Measurements from ENCODE around the gene NCOA3.

DNA sequence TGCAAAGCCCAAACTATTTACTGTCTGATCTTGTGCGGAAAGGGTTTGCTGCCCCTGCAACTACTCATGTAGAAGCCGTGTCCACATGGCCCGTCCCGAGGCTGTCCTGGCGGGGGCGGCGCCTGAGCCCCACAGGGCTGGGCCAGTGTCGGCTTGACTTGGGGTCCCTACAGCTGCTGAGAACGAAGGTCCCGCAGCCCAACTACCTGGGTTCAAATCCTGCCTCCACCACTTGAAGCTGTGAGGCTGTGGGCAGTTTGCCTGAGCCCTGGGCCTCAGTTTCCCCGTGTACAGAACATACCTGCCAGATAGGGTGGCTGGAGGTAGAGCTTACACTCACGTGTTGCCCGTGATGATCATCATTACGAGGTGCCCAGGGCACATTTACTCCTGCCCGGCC lies 172.5 kb downstream of the NCOA3 start:
- TF ChIP-seq SP2 (IDR thresholded peaks at IDR 0.05; ENCODE audit: low read length) (no peak), SP1 (IDR thresholded peaks at IDR 0.05; ENCODE audit: low read depth, low read length) (no peak), EZH2 (IDR thresholded peaks at IDR 0.05; ENCODE audit: low read depth, low read length, severe bottlenecking) (no peak), POLR2A (IDR thresholded peaks at IDR 0.05; ENCODE audit: control extremely low read depth in 1 of 2, low read depth in 2 of 2, low read length in 2 of 2) (no peak), POLR2AphosphoS5 (IDR thresholded peaks at IDR 0.05; ENCODE audit: low read depth, low read length) (no peak), TEAD4 (IDR thresholded peaks at IDR 0.05; ENCODE audit: low read depth, low read length) (no peak), CEBPB (IDR thresholded peaks at IDR 0.05; ENCODE audit: low read depth, low read length) (no peak), BCL11A (IDR thresholded peaks at IDR 0.05; ENCODE audit: low read depth in 2 of 2, low read length in 2 of 2) (no peak), MAFK (IDR thresholded peaks at IDR 0.05; ENCODE audit: low read depth, low read length) (no peak), TAF1 (IDR thresholded peaks at IDR 0.05; ENCODE audit: low read depth, low read length) (no peak), GABPA (IDR thresholded peaks at IDR 0.05; ENCODE audit: borderline replicate concordance, insufficient read depth, low read length) (no peak), RAD21 (IDR thresholded peaks at IDR 0.05 in 1 of 2, conservative IDR thresholded peaks at IDR 0.05 in 1 of 2; ENCODE audit: low read depth in 2 of 2, low read length in 2 of 2) (no peak)
- TF ChIP-seq, protein P1, sequence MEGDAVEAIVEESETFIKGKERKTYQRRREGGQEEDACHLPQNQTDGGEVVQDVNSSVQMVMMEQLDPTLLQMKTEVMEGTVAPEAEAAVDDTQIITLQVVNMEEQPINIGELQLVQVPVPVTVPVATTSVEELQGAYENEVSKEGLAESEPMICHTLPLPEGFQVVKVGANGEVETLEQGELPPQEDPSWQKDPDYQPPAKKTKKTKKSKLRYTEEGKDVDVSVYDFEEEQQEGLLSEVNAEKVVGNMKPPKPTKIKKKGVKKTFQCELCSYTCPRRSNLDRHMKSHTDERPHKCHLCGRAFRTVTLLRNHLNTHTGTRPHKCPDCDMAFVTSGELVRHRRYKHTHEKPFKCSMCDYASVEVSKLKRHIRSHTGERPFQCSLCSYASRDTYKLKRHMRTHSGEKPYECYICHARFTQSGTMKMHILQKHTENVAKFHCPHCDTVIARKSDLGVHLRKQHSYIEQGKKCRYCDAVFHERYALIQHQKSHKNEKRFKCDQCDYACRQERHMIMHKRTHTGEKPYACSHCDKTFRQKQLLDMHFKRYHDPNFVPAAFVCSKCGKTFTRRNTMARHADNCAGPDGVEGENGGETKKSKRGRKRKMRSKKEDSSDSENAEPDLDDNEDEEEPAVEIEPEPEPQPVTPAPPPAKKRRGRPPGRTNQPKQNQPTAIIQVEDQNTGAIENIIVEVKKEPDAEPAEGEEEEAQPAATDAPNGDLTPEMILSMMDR (IDR thresholded peaks at IDR 0.05; ENCODE audit: control extremely low read depth in 1 of 3, insufficient read depth in 1 of 3, low read depth in 1 of 3, low read length in 3 of 3) = no peak
- TF ChIP-seq, protein P2, sequence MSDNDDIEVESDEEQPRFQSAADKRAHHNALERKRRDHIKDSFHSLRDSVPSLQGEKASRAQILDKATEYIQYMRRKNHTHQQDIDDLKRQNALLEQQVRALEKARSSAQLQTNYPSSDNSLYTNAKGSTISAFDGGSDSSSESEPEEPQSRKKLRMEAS (IDR thresholded peaks at IDR 0.05) = no peak
